SHP77 (cell line): ENCODE measurements around the gene PEAK1.
"Not testable (repeated sequence)": the region's sequence is repeated elsewhere in the genome, so short reads cannot be mapped to it uniquely, and the experiment has no call there.

Experiments
- DNase-seq, 2 experiments: peaks; one replicate each; lab custom pipeline; 2025; lab: John Stamatoyannopoulos, UW

The PEAK1 gene

DNA sequence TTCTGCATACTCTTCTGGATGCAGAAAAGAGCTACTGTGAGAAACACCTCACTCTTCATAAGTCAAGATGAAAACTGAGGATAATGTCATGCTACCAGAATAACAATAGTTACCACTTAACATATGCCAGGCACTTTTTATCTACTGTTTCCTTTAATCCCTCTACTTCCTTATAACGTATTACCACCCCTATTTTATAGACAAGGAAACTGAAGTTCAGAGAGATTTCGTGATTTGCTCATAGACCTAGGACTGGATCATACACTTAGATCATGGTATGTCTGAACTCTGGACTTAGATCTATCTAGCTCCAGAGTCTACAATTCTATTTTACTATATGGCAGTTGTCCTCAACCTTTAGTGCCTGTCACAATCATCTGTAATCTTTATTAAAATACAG is 193.3 kb downstream of the PEAK1 start:
- no peak for DNase-seq

DNA sequence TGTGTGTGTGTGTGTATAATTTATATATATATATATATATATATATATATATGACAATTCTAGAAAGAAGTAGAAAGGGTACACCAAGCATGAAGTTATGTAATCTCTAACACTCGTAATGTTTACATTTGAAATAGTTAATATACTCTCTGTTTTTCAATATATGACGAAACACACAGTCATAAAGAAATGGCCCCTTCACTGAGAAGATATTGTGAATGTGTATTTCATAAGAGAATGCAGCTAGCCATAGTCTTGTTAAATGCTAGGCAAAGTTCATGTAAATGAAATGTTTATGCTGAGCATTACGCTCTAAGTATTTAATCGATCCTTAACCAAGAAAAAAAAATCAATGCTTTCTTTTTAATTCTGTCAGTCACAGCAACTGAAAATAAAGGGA is 194.3 kb downstream of the PEAK1 start:
- no peak for DNase-seq

DNA sequence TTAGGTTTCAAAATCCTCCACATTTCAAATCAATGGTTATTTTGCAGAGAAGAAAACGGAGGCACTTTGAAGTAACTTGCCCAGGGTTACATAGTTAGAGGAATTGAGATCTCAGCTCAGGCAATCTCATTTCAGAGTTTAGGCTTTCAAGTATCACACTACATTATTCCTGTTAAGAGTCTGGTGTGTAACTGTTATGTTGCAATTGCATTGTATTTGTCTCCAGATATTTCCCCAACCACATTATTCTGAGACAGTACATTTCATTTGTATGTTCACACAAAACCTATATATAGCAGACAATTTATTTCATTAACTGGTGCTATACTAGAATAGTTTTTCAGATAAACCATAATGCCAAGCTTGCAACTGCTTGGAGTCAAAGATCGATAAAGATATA is 194.8 kb downstream of the PEAK1 start:
- DNase-seq = no peak

DNA sequence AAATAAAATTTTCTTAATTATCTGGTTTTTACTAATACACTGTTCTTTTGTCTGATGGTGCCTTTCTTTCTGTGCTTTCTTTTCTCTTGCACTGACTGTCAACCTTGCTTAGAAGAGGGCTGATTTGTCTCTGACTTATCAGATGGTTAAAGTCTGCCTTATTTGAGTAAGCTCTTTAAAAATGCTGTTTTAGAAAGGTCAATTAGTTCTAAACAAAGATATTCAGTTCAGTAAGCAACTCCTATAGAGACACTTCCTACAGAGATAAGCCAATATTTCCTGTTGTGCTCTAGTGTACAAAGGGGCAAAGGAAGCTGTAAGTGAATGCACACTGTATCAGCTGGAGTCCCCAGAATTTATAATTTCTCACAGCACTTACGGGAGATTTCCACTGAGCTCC is 195.6 kb downstream of the PEAK1 start:
- DNase-seq = no peak

DNA sequence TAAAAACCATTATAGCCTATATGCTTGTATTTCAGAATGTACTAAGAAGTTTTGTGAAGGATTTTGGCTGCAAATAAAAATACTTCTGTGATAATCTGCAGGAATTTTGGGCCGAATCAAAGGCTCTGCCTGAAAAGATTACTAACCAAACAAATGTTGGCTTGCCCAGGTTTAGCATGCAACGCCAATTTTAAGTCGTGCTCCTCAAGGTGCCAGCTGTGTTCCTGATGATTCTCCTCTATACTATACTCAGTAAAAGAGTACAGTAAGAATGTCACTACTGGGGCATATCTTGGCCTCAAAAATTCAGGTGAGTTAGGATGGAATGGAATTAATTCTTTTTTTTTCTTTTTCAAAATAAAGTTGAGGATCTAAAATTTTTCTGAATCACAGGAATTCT is 198.2 kb downstream of the PEAK1 start:
- no peak for DNase-seq

DNA sequence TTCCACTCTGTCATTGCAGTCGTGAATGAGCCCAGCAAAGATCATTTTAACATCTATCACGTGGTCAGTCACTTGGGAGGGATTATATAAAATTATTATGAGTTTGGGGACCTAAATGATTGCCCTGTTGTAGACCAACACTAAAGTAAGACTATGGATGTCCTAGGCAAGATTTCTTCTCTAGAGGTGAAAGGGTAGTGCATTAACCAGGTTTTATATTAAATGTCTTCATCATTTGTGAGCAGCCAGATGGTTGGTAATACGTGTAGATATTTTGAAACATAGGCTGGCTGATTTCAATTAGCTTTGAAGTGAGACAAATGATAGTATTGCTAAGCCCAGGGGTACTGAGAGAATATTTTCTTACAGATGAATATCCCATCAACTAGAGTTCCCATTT is 198.7 kb downstream of the PEAK1 start:
- DNase-seq = no peak

DNA sequence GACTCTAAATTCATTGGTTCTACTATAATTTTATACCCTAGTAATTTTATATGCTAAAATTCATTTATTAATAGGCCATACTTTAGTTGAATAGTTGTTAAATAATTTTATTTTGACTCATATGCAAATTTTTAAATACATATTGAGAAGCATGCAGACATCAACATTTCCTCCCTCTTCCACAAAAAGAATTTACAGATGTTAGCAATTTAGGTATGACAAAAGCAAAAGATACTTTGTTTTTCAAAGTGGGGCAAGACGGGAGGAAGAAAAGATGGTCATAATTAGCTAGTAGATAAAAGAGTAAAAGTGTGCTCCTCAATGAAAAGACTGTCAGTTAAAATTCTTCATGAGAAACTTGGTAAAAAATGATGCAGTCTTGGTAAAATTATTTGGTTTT is 200.1 kb downstream of the PEAK1 start:
- no peak for DNase-seq

DNA sequence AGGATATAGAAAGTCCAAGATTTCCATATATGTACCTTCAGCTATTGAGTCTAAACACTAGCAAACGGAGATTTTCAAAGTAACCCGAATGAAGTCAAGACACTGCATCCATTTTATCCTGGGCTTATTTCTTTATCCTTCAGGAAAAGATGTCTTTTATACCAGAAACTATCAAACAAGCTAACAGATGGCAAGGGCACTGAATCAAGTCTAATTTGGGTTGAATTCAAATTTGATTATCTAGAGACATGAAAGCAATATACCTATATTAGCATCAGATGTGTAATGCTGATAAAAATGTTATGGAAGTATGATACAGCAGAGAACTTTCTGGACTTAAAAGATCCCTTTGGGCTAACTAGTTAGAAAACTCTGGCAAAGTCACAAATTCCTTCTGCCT is 210.7 kb downstream of the PEAK1 start:
- DNase-seq = no peak

DNA sequence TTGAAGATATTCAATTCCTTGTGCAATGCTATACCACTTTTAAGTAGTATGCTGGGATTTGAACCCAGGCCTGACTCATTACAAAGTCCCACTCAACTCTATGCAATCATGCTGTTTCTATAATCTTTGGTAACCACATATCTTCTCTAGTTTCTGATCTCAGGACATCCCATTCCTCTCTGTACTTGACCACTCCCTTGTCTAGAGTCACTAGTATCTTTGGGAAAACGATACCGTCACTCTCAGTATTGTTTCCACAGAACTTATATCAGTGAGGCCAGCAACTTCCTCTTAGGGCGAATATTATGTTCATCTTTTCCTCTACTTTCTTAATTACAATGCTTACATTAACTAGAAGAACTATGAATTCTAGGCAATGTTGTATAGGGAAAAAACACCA is 211.7 kb downstream of the PEAK1 start:
- no peak for DNase-seq

DNA sequence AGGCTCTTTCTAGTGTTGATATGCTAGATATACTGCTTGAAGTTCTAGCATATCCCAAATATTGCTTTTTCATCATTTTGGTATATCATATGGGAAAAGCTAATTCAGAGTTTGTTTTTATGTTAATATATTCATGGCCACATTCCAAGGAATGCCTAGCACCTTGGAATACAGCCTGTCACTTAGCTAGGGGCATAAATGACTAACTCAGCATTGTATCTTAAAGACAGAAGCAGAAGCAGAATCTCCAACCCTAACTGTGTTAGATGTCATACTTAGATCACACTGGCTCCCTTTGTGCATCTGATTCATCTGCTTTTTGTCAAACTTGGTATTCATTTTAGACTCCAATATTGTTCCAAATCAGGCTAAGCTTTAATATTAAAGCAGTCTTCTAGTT is 218.2 kb downstream of the PEAK1 start:
- DNase-seq = no peak

DNA sequence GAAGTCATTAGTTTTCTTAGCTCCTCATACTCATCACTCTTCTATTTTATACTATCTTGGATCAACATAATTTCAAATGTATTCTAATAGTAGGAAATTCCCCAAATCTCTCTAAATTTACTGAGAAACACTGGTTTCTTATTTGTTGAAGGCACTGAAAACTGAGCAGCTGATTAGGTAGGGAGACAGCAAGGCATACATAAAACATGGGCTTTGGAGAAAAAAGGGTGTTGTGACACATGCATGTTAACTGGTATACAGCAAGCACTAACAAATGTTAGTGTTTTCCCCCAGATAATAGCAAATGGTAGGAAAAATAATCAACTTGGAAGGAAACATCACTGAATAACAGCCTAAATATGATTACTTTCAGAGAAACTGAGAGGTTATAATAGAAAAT is 223.5 kb downstream of the PEAK1 start:
- DNase-seq = no peak

DNA sequence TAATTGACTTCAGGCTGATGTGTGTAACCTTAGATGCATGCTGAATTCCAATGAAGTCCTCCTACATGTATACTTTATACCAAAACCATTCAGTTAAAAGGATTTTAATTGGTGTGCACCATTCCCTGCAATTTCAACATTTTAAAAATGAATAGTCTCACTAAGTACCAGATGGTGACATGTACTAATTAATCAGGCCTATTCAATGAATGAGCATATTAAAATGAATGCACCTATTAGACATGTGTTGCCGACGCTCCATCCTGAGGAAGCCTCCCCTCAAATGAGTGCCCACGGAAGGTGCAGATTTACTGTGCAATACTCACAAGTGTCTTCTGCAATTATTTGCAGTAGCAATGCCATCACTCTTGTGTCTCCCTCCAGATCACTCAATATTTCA is 224.3 kb downstream of the PEAK1 start:
- DNase-seq = no peak

DNA sequence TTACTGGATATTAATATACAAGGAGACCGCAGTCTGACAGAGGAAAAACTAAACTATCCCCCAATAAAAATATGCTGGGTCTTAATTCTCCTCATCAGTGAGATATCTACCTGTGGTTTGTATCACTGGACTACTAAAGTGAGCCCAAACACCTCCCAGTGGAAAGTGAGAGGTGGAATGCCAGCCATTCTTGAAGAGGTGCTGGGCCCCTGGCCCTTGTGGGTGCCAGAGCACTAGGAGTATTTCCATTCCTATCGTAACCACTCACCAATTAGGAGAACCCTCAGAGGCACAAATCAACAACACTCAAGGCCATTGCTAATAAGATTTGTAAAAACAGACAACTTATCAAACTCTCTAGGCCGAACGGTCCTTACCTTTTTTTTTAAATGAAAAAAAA is 227.5 kb downstream of the PEAK1 start:
- no peak for DNase-seq

DNA sequence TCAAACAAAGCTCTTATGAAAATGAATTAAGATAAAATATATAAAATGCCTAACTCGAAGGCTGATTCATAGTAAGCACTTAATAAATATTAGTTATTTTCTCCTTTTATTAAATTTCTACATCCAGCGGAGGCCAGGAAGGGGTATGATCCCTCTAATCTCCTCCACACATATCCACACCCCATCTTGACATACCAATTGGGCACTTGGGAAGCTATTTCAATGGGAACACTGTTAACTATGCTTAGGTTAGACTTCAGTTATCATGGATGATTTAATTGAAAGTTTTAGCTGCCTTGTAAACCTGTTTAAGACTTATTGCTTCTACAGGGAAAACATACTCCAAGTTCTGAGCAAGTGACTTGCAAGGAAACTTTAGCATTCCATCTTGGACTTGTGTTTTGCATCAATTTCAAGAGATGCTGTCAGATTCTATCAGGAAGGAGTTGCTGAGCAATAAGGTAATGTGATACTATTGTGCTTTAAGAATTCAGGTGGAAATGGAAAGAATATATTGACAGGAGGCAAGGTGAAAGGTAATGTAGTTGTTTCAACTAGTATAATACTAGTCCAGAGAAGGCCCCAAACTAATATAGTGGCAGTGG is 228.6 kb downstream of the PEAK1 start:
- no peak for DNase-seq

DNA sequence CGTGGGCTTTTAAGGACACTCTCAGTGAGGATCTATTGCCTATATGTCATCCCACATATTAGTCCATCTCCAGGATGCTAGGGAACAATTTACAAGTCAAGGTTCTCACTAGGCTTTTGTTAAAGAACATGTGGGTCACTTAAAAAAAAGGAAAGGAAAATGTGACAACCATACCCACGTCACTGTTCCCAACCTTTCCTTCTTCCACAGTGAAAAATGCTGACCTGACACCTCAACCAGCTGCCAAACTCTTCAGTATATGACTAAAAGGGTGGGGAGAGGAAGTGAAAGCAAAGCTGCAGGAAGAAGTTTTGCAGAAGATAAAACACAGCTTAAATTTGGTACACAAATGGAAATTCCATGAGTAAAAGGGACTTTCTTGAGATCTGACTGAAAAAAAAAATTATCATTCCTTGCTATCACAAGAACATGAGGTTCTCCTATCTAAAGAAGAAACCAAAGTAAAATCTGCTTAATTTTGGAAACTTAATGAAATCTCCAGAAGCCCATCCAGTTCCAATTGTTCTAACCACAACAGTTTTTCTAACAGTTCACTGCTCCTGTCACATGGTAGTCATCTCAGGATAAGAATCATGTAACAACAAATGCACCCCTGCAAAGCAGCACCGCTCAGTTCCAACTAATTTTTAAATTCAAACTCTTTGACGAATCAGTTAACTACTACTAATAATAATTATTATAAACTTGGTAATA is 232.0 kb downstream of the PEAK1 start:
- no peak for DNase-seq

DNA sequence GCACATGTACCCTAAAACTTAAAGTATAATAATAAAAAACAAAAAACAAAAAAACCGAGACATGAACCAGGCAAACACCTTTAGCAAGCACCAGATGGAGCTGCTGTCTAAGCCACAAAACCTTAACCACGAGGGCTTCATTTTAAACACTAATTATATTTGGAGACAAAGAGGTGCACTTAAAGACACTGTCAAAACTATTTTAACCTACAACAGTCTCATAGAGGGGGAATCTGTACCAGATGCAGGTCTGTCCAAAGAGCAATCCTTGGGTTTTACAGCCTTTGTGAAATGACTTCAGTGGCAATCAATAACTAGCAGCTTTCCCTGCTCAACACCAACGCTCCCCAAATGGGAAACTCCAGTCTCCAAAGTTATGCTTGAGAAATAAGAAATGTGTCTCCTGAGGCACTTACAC is 233.3 kb downstream of the PEAK1 start:
- no peak for DNase-seq

DNA sequence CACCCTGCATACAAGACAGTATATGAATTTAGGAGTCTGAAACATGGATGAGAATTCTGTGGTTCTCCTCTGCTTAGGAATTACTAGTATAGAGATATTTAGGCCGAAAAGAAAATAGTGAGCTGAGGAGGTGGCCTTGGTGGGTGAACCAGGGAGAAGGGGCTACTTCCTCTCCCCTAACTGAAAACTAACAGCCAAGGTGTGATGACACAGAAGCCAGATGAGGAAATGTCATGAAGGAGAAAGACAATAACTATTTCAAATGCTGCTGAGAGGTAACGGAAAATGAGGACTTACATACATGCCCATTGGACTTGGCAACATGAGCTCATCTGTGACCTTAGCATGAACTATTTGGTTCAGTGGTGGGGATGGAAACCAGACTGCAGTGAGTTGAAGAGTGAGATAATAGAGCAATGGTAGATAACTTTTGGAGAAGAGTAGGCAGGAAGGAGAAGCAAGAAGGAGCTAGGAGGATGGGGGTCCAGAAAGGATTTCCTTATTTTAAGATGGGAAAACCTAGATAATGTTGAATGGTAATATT is 234.6 kb downstream of the PEAK1 start:
- DNase-seq = no peak

DNA sequence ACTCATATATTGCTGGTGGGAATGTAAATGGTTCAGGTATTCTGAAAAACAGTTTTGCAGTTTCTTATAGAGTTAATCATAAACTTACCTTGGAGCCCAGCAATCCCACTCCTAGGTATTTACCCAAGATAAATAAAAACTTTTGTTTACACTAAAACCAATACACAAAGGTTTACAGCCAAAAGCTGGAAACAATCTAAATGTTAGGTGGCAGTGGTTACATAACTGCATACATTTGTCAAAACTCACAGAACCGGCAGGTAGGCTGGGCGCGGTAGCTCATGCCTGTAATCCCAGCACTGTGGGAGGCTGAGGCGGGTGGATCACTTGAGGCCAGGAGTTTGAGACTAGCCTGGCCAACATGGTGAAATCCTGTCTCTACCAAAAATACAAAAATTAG is 235.6 kb downstream of the PEAK1 start:
- DNase-seq = not testable (repeated sequence)

DNA sequence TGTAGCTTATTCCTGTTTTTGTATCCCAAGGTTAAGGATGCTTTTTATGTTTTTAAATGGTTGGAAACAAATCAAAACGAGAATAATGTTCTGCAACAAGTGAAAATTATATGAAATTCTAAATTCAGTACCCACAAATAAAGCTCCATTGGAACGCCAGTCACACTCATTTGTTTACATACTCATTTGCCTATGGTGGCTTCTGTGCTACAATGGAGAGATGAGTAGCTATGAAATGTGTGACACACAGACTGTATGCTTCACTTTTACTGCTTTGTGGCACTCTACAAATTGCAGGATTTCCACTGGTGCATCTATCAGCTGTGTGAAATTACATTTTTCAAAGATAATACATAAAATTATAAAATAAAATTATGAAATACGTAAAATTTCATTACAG is 236.8 kb downstream of the PEAK1 start:
- no peak for DNase-seq

DNA sequence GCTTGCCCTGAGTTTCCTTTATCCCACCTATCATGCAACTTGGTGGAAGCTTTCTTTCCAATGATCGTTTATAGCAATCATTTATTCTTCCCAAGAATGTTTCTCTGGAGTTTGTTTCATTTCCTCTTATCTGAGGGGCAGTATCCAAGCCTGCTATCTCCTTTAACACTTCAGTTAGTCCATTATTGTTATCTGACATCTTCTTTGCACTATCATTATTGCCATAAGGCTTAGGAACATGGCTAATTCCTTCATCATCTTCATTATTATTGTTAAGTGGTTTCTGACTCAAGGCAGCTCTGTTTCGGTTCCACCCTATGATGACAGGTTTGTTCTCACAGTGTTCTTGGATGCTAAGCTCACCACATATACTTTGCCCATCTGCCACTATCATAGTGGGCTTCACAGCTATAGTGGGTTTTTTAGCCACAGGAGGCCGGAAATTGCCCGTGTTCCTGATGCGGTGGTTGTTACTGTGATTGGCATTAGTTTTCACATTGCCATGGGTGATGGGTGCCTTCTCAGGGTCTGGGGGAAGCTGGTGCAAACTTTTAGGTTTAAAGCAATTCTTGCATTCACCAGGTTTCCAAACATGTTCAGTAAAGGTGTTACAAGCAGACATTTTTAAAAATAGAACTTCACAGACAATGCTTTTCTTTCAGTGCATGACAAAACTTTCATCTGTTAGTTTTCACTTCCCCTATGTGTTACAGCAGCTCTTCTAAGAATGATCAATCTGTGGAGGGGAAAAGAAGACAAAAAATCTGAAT is 238.4 kb downstream of the PEAK1 start:
- DNase-seq = no peak

DNA sequence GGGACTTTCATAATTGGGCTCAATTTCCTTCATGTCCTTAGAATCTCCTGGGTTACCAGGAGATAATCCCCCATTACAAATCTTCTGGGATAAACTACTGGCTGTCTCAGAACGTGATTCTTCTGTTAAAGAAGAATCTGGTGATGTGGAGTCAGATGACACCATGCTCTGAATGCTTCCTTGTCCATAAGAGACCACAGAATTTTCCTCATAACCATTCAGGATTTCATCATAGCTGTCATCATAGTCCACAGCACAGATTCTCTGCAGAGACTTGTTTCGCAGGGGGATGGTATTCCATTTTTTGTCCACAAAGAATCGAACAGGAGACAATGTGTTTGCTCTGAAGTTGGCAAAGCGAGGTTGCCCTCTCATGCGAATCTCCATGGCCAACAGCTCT is 239.1 kb downstream of the PEAK1 start:
- no peak for DNase-seq

DNA sequence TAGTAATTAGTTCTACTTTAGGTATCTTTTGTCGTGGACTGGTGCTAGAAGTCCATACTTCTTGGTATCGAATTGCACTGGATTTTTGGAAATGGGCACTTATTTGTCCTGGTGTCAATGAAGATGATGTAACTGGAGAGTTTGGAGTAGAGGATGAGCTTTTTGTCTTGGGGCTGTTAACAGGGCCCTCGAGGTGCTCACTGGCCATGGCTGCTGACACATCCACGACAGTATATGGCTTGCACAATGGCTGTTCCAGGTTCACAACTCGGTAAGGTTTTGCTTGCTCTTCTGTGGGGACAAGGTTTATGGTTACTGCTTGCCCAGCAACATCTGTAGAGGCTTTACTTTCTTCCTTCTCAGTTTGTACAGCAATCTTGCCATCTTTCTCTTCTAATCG is 239.6 kb downstream of the PEAK1 start:
- no peak for DNase-seq

DNA sequence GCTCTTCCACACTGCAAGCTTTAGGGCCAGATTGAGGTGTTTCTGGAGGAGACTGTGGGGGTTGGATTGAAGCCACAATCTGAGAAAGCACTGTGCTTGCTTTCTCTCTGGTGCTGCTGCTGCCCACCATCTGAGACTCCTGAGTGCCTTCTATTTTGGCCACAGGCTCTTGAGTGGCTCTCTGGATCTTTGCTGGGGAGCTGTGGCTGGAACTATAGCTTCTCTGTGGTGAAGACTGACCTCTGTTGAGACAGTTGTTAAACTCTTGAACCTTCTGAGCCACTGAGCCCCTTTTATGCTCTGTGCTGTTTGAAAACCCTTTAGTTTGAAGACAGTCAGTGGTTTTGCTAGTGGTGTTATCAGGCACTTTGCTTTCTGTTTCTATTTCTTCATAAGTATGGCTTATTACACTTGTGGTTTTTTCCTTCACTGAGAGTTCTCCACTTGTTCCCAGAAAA is 240.3 kb downstream of the PEAK1 start:
- DNase-seq = no peak
